ENCODE data around the gene MIER1. TPM values are rescaled to one million over a fixed set of nuclear protein-coding genes. Genes with fewer than 3 reads are reported as not detected.
A peak's percentile ranks its signal among the peaks of the same experiment; 100 is the strongest.
"Not testable (repeated sequence)": the region's sequence is repeated elsewhere in the genome, so short reads cannot be mapped to it uniquely, and the experiment has no call there.

MIER1 gene
- 15.2 TPM for total RNA-seq
- long read RNA-seq, full-length matches to known transcripts = 5 of 9 reads
- long read RNA-seq, partial matches to known transcripts = 2 of 9 reads
- long read RNA-seq, other reads (novel, unspliced or antisense) = 2 of 9 reads

DNA sequence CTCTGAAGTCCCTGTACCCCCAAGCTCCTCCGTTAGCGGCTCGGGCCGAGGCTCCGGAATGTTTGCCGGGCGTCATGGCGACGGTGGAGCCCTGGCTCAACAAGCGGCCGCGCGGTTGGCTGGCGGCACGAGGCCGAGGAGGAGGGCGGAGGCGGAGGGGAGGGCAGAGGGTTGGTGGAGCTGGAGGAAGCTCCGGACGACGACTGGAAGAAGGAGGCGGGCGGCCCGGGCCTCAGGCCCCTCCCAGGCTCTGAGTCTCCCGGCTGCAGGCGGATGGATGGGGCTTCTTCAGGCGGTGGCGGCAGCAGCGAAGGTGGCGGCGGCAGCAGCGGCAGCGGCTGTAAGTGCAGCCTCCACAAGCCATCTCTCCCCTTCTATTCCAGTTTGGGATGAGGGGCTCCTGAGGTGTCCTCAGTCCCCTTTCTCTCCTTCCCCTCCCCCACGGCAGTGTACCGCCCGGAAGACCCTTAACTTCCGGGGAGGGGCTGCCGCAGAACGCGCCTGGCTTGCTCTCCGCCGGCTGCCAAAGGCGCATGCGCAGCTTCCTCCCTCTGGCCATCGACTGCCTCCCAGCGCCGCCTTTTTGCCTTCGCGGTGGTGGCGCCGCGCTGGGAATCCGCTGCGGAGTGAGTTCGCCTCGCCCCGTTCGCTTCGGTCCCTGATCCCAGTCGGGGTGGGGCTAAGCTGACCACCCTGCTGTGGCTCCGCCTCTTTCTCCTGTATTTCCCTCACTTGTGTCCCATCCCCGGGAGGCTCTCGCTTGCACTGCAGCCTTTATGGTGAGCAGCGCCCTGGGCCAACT lies at the start of gene MIER1, which contains the start of gene DNAI4:
Gene MIER1, plus strand, starts transcription at position 235 of the 802 bp plus-strand sequence. Its CDS starts 39 bp downstream, at position 274.
Gene DNAI4, minus strand, starts transcription at position 101 of the 802 bp plus-strand sequence. Its CDS starts 25 bp downstream, at position 76.
- ATAC-seq (ENCODE audit: poor library complexity) = peak; percentile 98
- peak; percentile 99 for DNase-seq
- intact Hi-C loops (cut with DNase I) = loop anchor here (10.0 kb wide), 1 partner anchor 130 kb away; the partner anchor contains the start of gene SLC35D1

DNA sequence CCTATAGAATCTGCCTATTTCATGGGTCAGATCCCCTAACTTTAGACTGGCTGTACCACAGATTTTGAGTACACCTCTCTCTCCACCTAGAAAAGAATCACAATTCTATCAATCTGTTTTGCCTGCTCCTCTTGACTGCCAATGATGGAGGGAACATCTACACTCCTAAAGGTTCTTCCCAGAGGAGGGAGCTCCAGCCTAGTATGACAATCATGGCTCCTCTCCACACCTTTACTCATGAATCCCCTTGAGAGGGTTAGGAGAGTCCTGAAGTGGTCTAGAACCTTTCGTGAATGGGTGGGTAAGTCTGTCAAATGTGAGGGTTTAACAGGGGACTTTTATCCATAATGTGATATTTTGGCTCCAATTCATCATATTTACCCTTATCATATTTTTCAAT lies 48.1 kb upstream of the MIER1 start:
- intact Hi-C loops (cut with DNase I) = no loop called here
- ATAC-seq (ENCODE audit: poor library complexity) (no peak), DNase-seq (no peak)

DNA sequence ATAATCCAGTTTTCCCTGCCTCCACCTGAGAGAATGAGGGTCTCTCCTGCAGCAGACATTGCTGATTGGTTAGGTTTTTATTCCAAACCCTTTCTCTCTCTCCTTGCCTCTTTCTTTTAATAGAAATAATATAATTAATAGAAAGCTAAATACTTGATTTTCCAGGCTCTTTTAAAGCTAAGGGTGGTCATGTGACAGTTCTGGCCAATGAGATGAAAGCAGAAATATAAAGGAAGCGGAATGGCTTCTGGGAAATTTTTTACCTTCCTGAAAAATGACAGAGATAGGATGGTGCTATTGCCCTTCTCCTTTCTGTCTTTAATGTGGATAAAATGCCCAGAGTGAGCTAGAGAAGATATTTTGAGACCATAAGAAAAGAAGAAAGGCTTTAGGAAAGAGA lies 35.8 kb upstream of the MIER1 start:
- ATAC-seq (ENCODE audit: poor library complexity) (no peak), DNase-seq (no peak)
- intact Hi-C loops (cut with DNase I) = no loop called here

DNA sequence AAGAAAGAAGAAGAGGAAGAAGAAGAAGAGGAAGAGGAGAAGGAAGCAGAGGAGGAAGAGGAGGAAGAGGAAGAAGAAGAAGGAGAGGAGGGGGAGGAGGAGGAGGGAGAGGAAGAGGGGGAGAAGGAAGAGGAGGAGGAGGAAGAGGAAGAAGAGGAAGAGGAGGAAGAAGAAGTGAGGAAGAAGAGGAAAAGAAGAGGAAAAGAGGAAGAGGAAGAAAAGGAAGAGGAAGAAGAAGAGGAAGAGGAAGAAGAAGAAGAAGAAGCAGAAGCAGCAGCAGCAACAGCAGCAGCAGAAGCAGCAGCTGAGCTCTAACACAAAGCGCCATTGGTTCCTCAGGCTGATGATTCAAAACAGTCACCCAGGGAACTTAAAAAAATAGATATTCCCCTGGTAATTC lies 34.2 kb upstream of the MIER1 start:
- intact Hi-C loops (cut with DNase I) = no loop called here
- no peak for DNase-seq
- no peak for ATAC-seq (ENCODE audit: poor library complexity)

DNA sequence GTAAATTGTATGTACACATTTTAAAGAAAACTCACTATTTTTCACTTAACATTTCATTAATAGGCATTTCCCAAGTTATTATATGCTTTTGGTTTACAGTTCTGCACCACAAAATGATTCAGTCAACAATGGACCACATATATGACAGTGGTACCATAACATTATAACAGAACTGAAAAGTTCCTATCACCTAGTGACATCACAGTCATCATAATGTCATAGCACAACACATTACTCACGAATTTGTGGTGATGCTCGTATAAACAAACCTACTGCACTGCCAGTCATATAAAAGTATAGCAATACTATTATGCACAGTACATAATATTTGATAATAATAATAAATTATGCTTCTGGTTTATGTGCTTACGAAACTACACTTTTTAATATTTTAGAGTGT lies 31.1 kb upstream of the MIER1 start:
- ATAC-seq (ENCODE audit: poor library complexity) (no peak), DNase-seq (no peak)
- intact Hi-C loops (cut with DNase I) = no loop called here

DNA sequence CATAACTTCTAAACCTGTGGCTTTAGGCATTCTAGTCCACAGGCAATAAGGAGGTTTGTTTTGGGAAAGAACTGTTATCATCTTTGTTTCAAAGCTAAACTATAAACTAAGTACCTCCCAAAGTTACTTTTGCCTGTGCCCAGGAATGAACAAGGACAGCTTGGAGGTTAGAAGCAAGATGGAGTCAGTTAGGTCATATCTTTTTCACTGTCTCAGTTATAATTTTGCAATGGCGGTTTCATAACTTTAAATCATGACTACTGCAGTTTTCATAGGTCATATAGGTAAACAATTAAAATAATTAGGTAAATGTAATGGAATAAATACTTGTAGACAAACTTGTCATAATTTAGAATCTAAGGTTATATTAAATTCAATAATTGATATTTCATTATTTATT lies 9.6 kb upstream of the MIER1 start:
- DNase-seq; ATAC-seq (ENCODE audit: poor library complexity); intact Hi-C loops (cut with DNase I): not testable (repeated sequence)

DNA sequence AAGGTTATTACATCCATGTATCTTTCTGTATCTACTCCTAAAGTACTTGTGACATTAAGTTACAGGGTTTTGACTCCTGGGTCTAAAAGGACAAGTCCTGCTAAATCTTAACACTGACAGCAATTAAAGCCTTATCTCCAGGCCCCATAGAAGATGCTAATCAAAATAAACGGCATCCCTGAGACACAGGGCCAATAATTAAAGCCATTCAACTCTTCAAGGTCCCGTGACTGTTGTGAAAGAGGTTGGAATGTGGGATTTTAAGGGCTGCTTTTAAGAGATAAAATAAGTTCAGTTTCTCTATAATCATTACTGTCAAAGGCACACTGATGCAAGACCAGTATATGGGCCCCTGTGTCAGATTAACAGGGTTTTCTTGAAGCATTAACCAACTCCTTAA lies 8.5 kb upstream of the MIER1 start:
- ATAC-seq (ENCODE audit: poor library complexity) (no peak), DNase-seq (no peak)
- intact Hi-C loops (cut with DNase I) = no loop called here

DNA sequence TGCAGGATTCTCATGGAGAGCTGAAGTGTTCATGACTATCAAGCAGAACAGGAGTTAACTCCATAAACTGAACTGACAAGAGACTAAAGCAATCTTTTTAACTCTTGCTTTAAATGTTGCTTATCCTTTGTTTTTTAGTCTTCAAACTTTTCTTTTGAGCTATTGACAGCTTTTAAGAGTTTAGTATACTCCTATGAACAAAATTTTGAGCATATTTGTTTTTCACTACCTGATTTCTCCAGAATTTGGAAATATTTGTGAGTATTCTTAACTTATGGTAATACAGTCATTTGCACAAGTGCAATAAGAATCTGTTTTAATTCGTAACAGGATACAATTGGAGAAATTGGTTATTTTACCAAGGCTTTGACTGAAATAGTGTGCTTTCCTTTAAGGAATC lies 7.3 kb upstream of the MIER1 start:
- ATAC-seq (ENCODE audit: poor library complexity) = no peak
- DNase-seq = no peak
- intact Hi-C loops (cut with DNase I) = no loop called here

DNA sequence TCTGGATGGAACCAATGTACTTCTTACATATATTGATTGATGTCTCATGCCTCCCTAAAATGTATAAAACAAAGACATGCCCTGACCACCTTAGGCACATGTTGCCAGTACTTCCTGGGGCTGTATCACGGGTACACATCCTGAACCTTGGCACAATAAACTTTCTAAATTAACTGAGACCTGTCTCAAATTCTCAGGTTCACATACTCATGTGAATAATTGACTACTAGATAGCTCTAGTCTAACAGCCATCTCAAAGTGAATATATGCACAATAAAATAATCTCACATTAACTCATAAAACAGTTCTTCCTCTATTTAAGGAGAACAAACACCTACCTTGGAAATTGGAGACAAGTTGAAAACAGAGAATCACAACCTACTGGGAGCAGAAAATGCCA lies 5.7 kb upstream of the MIER1 start:
- intact Hi-C loops (cut with DNase I) = no loop called here
- DNase-seq (no peak), ATAC-seq (ENCODE audit: poor library complexity) (no peak)

DNA sequence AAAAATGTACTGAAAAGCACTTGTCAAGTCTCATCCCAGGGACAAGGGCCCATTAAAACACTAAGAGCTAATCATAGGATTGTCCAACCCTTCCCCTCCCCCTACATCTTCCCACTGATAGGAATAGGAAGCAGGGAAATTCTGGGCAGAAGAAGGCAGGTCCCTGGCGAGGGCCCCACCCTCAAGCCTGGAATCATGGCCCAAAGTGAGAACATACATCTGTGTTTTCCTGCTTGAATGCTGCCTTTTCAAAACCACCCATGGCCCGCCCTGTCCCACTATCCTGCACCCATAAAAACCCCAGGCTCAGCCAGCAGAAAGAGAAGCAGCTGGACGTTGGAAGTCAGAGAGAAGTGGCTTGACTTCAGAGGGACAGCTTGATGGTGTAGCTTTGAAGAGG lies 5.0 kb upstream of the MIER1 start:
- intact Hi-C loops (cut with DNase I) = loop anchor here (10.0 kb wide), 1 partner anchor 135 kb away; the partner anchor contains the start of gene SLC35D1
- ATAC-seq (ENCODE audit: poor library complexity) (no peak), DNase-seq (no peak)

DNA sequence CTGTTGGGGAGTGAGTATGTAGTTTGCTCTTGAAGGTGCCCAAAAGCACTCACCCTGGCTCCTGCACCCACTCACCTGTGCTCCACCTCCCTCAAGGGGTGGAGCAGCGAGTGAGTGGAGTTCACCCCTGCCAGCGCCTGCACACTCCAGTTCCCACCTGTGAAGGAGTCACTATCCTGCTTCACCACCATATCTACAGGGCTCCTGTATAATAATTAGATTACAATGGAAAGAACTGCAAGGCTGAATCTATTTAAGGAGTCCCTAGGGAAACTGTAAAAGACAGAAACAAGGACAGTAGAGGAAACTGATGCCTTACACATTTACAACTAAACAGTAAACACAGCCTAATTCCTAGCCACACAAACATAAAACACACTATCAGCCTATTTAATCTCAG lies 4.2 kb upstream of the MIER1 start:
- intact Hi-C loops (cut with DNase I) = loop anchor here (10.0 kb wide), 1 partner anchor 134 kb away; the partner anchor contains the start of gene SLC35D1
- ATAC-seq (ENCODE audit: poor library complexity) (no peak), DNase-seq (no peak)

DNA sequence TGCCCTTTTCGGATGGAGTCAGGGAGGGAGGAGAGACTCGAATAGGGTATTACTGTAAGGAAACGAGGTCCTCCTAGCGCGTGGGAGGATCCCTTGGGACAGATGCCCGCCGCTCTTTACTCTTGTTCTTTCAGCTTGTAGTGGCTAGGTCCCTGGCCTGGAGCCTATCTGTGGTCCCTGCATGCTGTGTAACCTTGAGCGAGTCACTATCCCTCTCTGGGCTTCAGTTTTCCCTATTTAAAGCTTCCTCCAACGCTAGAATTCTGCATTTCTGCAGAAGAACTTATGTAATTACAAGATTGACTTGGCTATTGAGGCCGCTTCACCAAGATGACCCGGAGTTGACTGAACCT lies 744 bp downstream of the MIER1 start:
- peak; percentile 0 for ATAC-seq (ENCODE audit: poor library complexity)
- intact Hi-C loops (cut with DNase I) = loop anchor here (10.0 kb wide), 1 partner anchor 129 kb away; the partner anchor contains the start of gene SLC35D1
- DNase-seq = no peak

DNA sequence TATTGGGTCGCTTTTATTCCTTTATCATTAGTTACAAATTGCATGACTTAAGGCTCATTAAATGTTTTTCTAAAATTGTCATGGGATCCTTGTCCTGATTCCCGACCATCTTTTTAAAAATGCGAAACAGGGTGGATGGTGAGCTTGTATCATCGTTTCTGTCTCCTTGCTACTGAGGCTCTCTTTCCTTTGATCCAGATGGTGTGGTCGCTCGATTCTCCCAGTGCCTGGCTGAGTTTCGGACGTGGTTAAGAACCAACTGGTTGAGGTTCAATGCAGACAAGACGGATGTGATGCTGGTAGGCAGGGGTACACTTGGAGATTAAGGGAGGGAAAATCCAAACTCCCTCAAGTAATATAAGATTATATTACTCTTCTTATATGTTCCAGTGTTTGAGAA lies 1.2 kb downstream of the MIER1 start:
- intact Hi-C loops (cut with DNase I) = loop anchor here (10.0 kb wide), 1 partner anchor 129 kb away; the partner anchor contains the start of gene SLC35D1
- ATAC-seq (ENCODE audit: poor library complexity) (no peak), DNase-seq (no peak)

DNA sequence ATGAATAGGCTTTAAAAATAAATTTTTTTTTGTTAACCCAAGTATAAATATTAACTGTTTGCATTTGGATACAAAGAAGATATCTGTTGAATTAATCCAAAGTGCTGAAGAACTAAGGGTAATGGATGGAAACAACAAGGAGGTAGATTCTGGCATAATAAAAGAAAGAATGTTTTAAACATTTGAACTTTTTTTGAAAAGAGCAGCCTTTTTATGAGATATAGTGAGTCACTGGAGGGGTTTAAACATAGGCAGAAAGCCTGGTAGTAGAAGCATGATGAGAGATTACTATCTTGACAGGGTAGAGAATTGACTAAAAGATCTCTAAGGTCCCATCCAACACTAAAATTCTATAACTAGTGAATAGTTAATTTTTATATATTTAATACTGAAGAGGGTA lies 2.7 kb downstream of the MIER1 start:
- ATAC-seq (ENCODE audit: poor library complexity) (no peak), DNase-seq (no peak)
- intact Hi-C loops (cut with DNase I) = loop anchor here (10.0 kb wide), 1 partner anchor 127 kb away; the partner anchor contains the start of gene SLC35D1

DNA sequence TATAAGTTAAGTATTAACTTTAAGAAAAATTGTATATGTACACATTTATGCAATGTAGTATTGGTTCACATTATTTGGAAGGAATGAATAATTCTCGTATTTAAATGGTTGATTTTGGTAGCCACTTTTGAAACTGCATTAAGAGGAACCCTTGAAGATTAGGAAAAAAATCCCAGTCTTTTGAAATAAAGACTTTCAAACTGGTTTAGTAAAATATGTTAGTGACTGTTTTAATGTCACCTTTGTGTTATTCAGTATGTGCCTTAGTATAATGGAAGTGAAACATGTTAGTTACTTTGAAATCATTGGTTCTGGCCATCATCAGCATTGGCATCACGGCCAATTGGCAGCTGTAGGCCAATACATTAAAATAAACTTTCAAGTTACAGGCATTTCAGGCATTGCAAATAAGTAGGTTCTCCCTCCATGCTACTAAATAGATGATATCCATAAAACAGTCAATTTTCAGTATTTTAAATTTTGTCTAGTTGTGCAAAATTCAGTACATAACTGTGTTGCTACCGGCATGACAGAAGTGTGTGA lies 4.4 kb downstream of the MIER1 start:
- no peak for DNase-seq
- intact Hi-C loops (cut with DNase I) = loop anchor here (10.0 kb wide), 1 partner anchor 126 kb away; the partner anchor contains the start of gene SLC35D1

DNA sequence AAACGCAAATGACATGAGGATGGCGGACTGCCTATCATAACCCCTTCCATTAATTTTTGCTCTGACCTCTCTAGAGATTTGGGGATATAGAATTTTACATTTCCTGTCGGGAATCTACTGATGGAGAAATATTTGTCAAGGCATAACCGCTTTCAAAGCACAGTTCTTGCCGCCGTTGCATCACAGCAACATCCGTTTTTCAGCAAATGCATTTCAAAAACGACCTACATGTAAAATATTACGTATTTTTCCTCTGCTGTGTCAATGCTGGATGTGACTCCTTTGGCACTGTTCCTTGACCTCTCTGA lies 4.9 kb downstream of the MIER1 start:
- intact Hi-C loops (cut with DNase I) = loop anchor here (10.0 kb wide), 1 partner anchor 125 kb away; the partner anchor contains the start of gene SLC35D1
- DNase-seq = no peak
- no peak for ATAC-seq (ENCODE audit: poor library complexity)

More for the DNA sequence above, 4.4 kb downstream of the MIER1 start:
- no peak for ATAC-seq (ENCODE audit: poor library complexity)

DNA sequence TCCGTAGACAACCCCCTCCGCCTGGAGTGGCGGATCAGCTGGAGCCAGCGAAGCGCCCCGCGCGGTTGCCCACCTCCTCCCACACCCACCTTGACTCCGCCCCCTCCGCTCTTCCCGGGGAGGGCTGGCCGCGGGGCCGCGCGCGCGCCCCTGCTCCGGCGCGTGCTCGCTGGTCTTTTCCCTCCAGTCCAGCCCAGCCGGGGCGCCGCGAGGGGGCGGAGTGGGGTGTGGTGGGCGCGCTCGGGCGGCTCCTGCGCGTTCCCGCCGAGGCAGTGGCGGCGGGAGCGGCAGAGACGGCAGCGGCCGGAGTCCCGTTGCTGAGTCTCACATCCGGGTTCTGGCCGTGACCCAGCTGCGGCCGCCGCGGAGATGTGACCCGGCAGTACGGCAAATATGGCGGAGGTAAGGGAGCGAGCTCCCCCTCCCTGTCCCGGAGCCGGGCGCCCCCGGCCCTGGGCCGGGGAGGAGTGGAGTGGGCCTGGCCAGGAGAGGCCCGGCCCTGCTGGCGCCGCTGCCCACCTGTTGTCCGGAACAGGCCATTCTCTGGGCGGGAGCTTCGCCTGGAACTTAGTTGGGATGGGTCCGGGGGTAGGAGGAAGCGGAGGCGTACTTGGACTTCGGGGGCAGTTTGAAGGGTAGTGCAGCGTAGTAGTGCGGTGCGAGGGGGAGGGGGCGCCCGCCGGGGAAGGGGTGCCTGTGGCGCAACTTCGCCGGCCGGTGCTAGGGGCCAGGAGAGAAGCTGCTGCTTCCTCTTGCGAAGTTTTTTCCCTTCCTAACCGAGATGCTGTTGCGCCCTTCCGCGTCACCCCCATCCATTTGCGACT lies 5.4 kb downstream of the MIER1 start:
- DNase-seq (peak; percentile 97), ATAC-seq (ENCODE audit: poor library complexity) (peak; percentile 92)
- intact Hi-C loops (cut with DNase I) = loop anchor here (10.0 kb wide), 1 partner anchor 125 kb away; the partner anchor contains the start of gene SLC35D1

DNA sequence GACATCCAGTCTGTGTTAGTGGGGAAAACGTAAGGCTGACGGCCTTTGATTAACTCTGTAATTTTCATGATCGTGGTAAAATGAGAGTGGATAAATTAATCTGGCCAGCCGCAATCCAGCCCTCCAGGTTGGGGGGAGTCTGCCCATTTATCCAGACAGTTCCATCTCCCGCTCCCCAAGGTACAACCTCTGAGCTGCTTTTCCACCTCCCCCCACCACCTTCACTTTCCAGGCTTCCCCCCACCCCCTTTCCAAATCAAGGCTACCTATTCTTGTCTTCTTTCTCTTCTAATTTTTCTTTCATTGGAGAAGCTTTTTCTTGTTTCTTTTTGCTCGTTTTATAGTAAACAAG lies 6.0 kb downstream of the MIER1 start:
- ATAC-seq (ENCODE audit: poor library complexity) = no peak
- no peak for DNase-seq
- intact Hi-C loops (cut with DNase I) = no loop called here

DNA sequence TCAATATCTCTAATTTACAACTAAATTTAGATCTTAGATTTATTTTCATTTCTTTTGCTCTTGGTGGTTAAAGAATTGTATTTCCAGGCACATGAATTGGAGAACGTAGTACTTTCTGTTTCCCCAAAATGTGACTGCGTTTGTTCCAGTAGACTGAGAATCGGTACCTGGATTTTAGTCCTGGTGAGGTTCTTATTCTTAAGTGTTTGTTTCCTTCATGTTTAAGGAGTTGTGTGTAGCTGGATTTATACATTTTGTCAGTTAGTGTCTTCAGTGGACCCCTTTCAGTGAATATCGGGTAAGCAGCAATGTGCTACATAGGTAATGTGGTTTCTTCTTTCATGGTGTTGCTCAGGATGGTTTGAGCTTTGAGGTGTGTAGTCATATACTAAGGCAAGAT lies 6.8 kb downstream of the MIER1 start:
- ATAC-seq (ENCODE audit: poor library complexity) = no peak
- DNase-seq = no peak
- intact Hi-C loops (cut with DNase I) = no loop called here

Data from Right ventricle myocardium superior (tissue), 1 donor.